NCI-H2107 treated with DMSO at 0.1 percent for 48 hours (cell line): ENCODE results near the gene PLCH2.
"Not testable (repeated sequence)": the region's sequence is repeated elsewhere in the genome, so short reads cannot be mapped to it uniquely, and the experiment has no call there.

ENCODE experiments used
- DNase-seq: peaks from one replicate; lab custom pipeline; 2025; ENCODE audit not compliant: unreplicated experiment; lab: John Stamatoyannopoulos, UW

PLCH2 gene

DNA sequence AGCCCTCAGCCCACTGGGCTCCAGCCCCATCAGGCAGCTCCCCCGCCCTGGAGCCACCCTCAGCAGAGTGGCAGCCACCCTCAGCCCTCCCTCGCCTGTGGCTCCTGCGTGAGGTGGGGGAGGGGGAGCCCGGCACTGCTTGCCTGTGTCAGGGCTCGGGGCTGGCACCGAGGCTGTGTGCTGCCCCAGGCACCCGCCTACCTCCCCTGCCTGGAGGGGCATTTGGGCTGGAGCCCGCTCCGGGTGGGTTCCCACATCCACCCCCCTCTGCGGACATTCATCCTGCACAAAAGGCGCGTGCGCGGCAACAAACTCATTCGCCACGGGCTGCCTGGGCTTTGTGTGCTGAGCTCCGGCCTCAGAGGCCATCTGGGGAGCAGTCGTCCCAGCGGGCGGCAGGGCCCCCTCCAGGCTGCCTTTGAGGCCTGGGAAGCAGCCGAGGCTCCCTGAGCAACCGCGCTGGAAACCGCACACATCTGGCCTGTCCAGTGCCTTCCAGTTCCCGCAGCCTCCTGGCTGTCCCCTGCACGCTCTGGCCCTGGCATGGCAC lies 67.5 kb downstream of the PLCH2 start:
- DNase-seq, result no peak

GRCh38 chr1:2544093-2544874 lies 68.2 kb downstream of the PLCH2 start:
- DNase-seq, result no peak

- DNase-seq, result no peak
These were observed 69.0 kb downstream of the PLCH2 start for GRCh38 chr1:2544875-2545640.

GRCh38 chr1:2545754-2546514 lies 69.8 kb downstream of the PLCH2 start:
- no peak for DNase-seq

DNA sequence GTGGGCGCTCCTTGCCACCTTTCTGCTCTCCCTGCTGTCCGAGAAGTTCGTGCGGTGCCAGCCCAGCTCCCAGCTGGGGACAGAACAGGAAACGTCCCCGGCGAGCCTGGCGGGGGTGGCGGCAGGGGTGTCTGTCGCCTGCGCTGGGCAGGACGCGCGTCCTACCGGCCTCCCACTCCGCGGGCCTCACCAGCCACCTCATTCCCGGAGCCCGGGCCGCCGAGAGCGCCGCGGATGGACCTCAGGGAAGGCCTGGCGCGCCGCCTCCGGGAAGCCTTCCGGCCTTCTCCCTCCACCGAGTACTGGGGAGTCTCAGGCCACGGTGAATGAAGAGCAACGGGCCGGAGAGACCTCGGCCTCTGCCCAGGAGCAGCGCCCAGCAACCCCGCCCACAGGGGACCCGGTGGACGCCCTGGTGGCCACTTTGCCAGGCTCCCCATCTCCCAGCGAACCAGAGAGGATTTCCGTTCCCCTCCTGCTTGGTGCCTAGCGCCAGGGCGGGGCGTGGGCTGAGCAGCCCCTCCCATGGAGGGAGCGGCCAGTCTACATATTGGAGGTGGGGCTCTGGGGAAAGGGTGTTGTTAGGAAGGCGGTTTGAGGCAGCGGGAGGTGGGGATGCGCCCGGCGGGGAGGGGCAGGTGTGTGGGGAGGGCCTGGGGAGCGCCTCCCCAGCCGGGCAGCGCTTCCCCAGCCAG lies 70.6 kb downstream of the PLCH2 start:
- DNase-seq, result no peak

GRCh38 chr1:2547210-2548067 lies 71.3 kb downstream of the PLCH2 start:
- DNase-seq, result no peak

- no peak for DNase-seq
These were observed 72.0 kb downstream of the PLCH2 start for GRCh38 chr1:2548068-2548589.

DNA sequence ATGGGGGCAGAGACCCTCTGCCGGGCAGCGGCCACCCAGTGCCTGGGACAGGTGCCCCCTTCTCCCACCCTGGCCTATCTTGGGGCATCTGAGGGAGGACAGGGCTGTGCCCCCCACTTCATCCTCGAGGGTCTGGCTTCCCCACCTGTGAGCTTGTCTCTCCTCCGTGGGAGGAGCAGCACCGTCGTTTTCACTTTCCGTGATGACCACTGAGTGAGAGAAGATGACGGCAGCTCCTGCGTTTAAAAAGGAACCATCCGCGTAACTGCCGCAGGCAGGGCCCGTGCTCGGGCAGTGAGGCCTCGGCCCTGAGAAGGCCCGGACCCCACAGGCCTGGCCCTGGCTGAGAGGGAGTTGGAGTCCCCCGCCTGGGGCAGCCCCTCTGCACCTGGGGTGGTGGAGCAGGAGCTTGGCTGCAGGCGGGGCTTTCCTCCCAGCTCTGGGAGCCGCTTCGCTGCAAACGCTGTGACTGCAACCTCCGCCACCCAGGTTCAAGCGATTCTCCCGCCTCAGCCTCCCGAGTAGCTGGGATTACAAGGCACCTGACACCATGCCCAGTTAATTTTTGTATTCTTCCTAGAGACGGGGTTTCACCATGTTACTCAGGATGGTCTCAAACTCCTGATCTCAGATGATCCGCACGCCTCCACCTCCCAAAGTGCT lies 73.4 kb downstream of the PLCH2 start:
- not testable (repeated sequence) for DNase-seq

- not testable (repeated sequence) for DNase-seq
These were observed 74.3 kb downstream of the PLCH2 start for GRCh38 chr1:2550309-2550861.

GRCh38 chr1:2551544-2551943 lies 75.5 kb downstream of the PLCH2 start:
- not testable (repeated sequence) for DNase-seq

DNA sequence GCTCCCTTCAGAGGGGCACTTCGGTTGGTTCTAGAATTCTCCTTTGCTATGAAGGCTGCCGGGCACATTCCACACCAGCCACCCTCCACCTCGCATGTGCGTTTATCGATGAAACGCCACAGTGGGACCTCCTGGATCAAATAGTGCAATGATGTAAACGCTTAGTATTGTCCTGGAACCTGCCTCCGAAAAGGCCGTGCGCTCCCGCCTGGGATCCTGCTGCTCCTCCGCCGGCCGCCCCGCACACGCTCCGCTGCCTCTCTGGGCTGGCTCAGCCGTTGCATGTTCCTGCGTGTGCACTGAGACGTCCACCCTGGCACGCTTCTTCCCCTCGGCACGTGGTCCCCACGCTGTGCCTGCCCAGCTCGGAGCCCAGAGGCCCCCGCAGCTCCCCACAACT lies 76.1 kb downstream of the PLCH2 start:
- no peak for DNase-seq

DNA sequence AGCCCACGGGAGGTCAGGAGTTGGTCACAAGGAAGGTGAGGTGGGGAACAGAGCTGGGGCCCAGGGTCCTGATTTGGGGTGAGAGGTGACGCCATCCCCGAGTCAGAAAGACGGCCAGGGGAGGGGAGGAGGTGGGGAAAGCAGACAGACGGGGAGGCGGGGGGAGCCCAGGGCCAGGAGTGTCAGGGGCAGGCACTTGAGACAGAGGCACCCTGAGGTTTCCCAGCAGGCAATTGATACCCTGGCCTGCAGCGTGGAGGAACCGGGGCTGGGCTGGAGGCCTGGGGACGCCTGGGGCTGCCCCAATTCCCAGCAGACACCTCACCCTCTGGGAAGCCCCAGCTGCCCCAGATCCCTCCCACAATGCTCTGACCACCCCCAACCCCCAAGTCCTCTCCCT lies 77.0 kb downstream of the PLCH2 start:
- DNase-seq, result not testable (repeated sequence)

GRCh38 chr1:2553871-2554620 lies 78.0 kb downstream of the PLCH2 start:
- DNase-seq, result no peak

DNA sequence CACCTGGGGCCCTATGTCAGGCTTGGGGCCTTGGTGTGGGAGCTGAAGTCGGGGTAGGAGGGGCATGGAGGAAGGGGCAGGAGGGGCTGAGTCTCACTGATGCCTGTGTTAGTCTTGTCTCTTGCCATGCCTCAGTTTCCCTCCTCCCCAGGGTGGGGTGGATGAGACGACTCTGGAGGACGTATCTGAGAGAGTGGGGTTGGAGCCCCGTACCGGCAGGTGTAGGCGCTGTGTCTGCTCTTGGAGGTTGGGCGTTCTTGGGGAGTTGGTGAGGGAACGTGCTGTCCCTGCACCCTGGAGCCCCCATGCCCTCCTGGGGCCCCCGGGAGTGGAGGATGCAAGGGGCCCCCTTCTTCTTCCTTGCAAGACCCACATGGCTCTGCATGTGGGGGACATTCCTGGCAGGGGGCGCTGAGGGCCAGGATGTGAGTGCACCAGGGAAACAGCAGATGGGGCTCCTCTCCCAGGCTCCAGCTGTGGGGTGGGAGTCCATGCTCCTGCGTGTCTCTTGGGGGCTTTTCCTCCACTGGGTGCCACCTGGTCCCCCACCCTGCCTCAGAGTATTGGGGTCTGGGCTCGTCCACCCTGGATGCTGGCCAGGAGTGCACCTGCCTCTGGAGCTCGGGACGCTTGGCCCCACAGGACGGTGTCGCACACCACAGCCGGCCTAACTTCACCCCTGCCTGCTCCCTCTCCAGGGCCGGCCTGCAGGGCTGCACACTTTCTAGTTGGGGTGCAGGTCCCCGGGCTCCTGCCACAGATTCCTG lies 78.7 kb downstream of the PLCH2 start:
- DNase-seq, result no peak
